HCT116 (cell line): ENCODE measurements around the gene IGSF3. TPM values are rescaled to one million over a fixed set of nuclear protein-coding genes. Genes with fewer than 3 reads are reported as not detected.

ENCODE experiments used
- ATAC-seq: fragments of 200-7000 bp; cut with Tn5 transposase; 2 replicates; pipeline ENCODE4 v1.9.1; 2020; ENCODE audit warnings: mild to moderate bottlenecking, moderate library complexity
- BruUV-seq: library from RNA; stranded (reverse); fragments of 400-500 nt; replicated peaks from 2 replicates; lab custom pipeline; 2021; lab: Mats Ljungman, UMichigan
- CTCF ChIA-PET: fragments of 300-600 bp; sonication (Branson Sonifier 250); formaldehyde crosslinking; loops from one replicate; lab custom pipeline; 2021; ENCODE audit warnings: antibody characterized with exemption; lab: Charles Lee
- POLR2A ChIA-PET: fragments of 300-600, 350-600 bp; sonication (Branson Sonifier 250); formaldehyde crosslinking; loops from one replicate; lab custom pipeline; 2021; ENCODE audit warnings: antibody characterized with exemption; lab: Charles Lee
- RAD21 ChIA-PET, 2 experiments: fragments of 300-600 bp; sonication (Branson Sonifier 250); formaldehyde crosslinking; loops; one replicate each; lab custom pipeline; 2023; ENCODE audit warnings: low total read pairs in 2 of 2; ENCODE audit not compliant: uncharacterized antibody in 2 of 2, unreplicated experiment in 2 of 2, low non-redundant PET in 1 of 2; lab: Charles Lee
- DNase-seq: peaks from one replicate; pipeline ENCODE4 v3.0.0-alpha.2; 2010; ENCODE audit warnings: low read depth, low spot score
- H2AFZ ChIP-seq: fragments of 200-600 bp; shearing (Covaris generic), sonication (generic); 2 replicates; pipeline ENCODE4 v1.6.1; 2017; ENCODE audit warnings: low read depth, mixed run types, mixed read lengths, antibody characterized with exemption, low read length; ENCODE audit not compliant: poor library complexity, severe bottlenecking
- H3K27ac ChIP-seq: 2 replicates; pipeline ENCODE4 v1.5.1; 2012; ENCODE audit warnings: low read depth, low read length
- H3K27me3 ChIP-seq: fragments of 200-600 bp; sonication (generic); 2 replicates; pipeline ENCODE4 v1.6.1; 2016; ENCODE audit warnings: mixed run types, low read length, mixed read lengths; ENCODE audit not compliant: insufficient read depth
- H3K36me3 ChIP-seq, 2 experiments: fragments of 200-500 bp in 1 of 2; fragments of 200-600 bp in 1 of 2; sonication (Bioruptor generic) in 1 of 2; sonication (generic) in 1 of 2; 2 replicates each; pipeline versions ENCODE4 v1.5.1 to v1.6.1; 2014 to 2016; ENCODE audit warnings: low read length in 2 of 2, inconsistent platforms in 1 of 2, mixed read lengths in 1 of 2, mixed run types in 1 of 2; ENCODE audit not compliant: insufficient read depth in 2 of 2, control insufficient read depth in 1 of 2
- H3K4me1 ChIP-seq, 2 experiments: fragments of 200-600 bp in 1 of 2; sonication (generic) in 1 of 2; 2 replicates each; pipeline versions ENCODE4 v1.5.1 to v1.6.1; 2012 to 2017; ENCODE audit warnings: low read length in 2 of 2, inconsistent platforms in 1 of 2, mild to moderate bottlenecking in 1 of 2, mixed read lengths in 1 of 2, mixed run types in 1 of 2, moderate library complexity in 1 of 2; ENCODE audit not compliant: insufficient read depth in 2 of 2, control insufficient read depth in 1 of 2
- H3K4me2 ChIP-seq: fragments of 200-600 bp; sonication (generic); 2 replicates; pipeline ENCODE4 v1.6.1; 2017; ENCODE audit warnings: mixed run types, low read length, mixed read lengths
- H3K4me3 ChIP-seq, 2 experiments: fragments of 200-600 bp in 1 of 2; sonication (generic) in 1 of 2; replicated peaks in 1 of 2; 2 replicates each; pipeline ENCODE4 v1.5.1; 2011 to 2016; ENCODE audit warnings: low read length in 2 of 2, control low read depth in 1 of 2, low read depth in 1 of 2, mild to moderate bottlenecking in 1 of 2, mixed read lengths in 1 of 2, mixed run types in 1 of 2
- H3K79me2 ChIP-seq: fragments of 200-600 bp; sonication (generic); 2 replicates; pipeline ENCODE4 v1.6.1; 2017; ENCODE audit warnings: mild to moderate bottlenecking, mixed run types, low read length, moderate library complexity, mixed read lengths; ENCODE audit not compliant: insufficient read depth
- H3K9ac ChIP-seq: fragments of 200-600 bp; sonication (generic); 2 replicates; pipeline ENCODE4 v1.6.1; 2016; ENCODE audit warnings: low read length, mixed read lengths
- H3K9me2 ChIP-seq: fragments of 200-600 bp; sonication (generic), shearing (Covaris generic); 2 replicates; pipeline ENCODE4 v1.6.1; 2017; ENCODE audit warnings: mixed run types, mild to moderate bottlenecking, moderate library complexity; ENCODE audit not compliant: insufficient read depth
- H3K9me3 ChIP-seq, 2 experiments: fragments of 200-500 bp in 1 of 2; fragments of 200-600 bp in 1 of 2; sonication (Bioruptor generic) in 1 of 2; sonication (generic) in 1 of 2; 2 replicates each; pipeline ENCODE4 v1.6.1; 2014 to 2017; ENCODE audit warnings: low read length in 2 of 2, mixed read lengths in 2 of 2, inconsistent platforms in 1 of 2, low read depth in 1 of 2, mild to moderate bottlenecking in 1 of 2, mixed run types in 1 of 2, moderate library complexity in 1 of 2; ENCODE audit not compliant: control insufficient read depth in 1 of 2, insufficient read depth in 1 of 2
- H4K20me1 ChIP-seq: fragments of 200-600 bp; sonication (generic), shearing (Covaris generic); 2 replicates; pipeline ENCODE4 v1.6.1; 2017; ENCODE audit warnings: mixed run types, mild to moderate bottlenecking, moderate library complexity; ENCODE audit not compliant: insufficient read depth
- ATF3 ChIP-seq: IDR thresholded peaks from 2 replicates; pipeline ENCODE4 v1.6.1; 2012
- CBX3 ChIP-seq: IDR thresholded peaks from 2 replicates; pipeline ENCODE4 v1.6.1; 2012; ENCODE audit warnings: low read depth
- CEBPB ChIP-seq: IDR thresholded peaks from 2 replicates; pipeline ENCODE4 v1.6.1; 2012; ENCODE audit warnings: low read depth
- EGR1 ChIP-seq: IDR thresholded peaks from 2 replicates; pipeline ENCODE4 v1.6.1; 2012; ENCODE audit warnings: low read depth
- ELF1 ChIP-seq: IDR thresholded peaks from 2 replicates; pipeline ENCODE4 v1.6.1; 2012; ENCODE audit warnings: low read depth, borderline replicate concordance
- EZH2 ChIP-seq: fragments of 200-600 bp; sonication (generic); IDR thresholded peaks from 2 replicates; pipeline ENCODE4 v1.6.1; 2017; ENCODE audit warnings: antibody characterized with exemption, mixed run types
- EZH2phosphoT487 ChIP-seq: fragments of 200-600 bp; IDR thresholded peaks from 2 replicates; pipeline ENCODE4 v1.6.1; 2018; ENCODE audit warnings: antibody characterized with exemption, borderline replicate concordance
- FOSL1 ChIP-seq: IDR thresholded peaks from 2 replicates; pipeline ENCODE4 v1.6.1; 2012; ENCODE audit warnings: low read depth
- JUND ChIP-seq: IDR thresholded peaks from 2 replicates; pipeline ENCODE4 v1.6.1; 2012
- MAX ChIP-seq: IDR thresholded peaks from 2 replicates; pipeline ENCODE4 v1.6.1; 2012
- POLR2A ChIP-seq: IDR thresholded peaks from 2 replicates; pipeline ENCODE4 v1.7.0; 2011; ENCODE audit warnings: borderline replicate concordance; ENCODE audit not compliant: insufficient read depth, insufficient read length; ENCODE audit errors: extremely low read depth
- POLR2AphosphoS5 ChIP-seq: IDR thresholded peaks from 2 replicates; pipeline ENCODE4 v1.6.1; 2011; ENCODE audit warnings: mild to moderate bottlenecking, low read depth, low read length, moderate library complexity
- RAD21 ChIP-seq: IDR thresholded peaks from 2 replicates; pipeline ENCODE4 v1.6.1; 2012; ENCODE audit warnings: low read depth, mild to moderate bottlenecking
- SIN3A ChIP-seq: IDR thresholded peaks from 2 replicates; pipeline ENCODE4 v1.6.1; 2012; ENCODE audit warnings: low read depth
- SRF ChIP-seq: IDR thresholded peaks from 2 replicates; pipeline ENCODE4 v1.6.1; 2012; ENCODE audit warnings: low read depth
- TCF7L2 ChIP-seq: IDR thresholded peaks from 2 replicates; pipeline ENCODE4 v1.7.0; 2011; ENCODE audit warnings: borderline replicate concordance, inconsistent platforms; ENCODE audit not compliant: insufficient read depth, insufficient read length; ENCODE audit errors: extremely low read depth
- YY1 ChIP-seq: IDR thresholded peaks from 2 replicates; pipeline ENCODE4 v1.6.1; 2011; ENCODE audit warnings: low read length, low read depth, moderate library complexity, mild to moderate bottlenecking; ENCODE audit not compliant: insufficient replicate concordance; ENCODE audit errors: extremely low read depth
- ZBTB33 ChIP-seq: IDR thresholded peaks from 2 replicates; pipeline ENCODE4 v1.6.1; 2011; ENCODE audit warnings: mild to moderate bottlenecking, low read length, moderate library complexity; ENCODE audit not compliant: insufficient replicate concordance; ENCODE audit errors: extremely low read depth
- ZFX ChIP-seq: fragments of 450-650 bp; IDR thresholded peaks from 2 replicates; pipeline ENCODE4 v1.6.1; 2017
- ZNF274 ChIP-seq: fragments of 200-500 bp; sonication (Bioruptor generic); IDR thresholded peaks from 2 replicates; pipeline ENCODE4 v1.6.1; 2014; ENCODE audit warnings: mild to moderate bottlenecking, low read depth, low read length, inconsistent platforms
- intact Hi-C: fragments of 100-400 bp; cut with micrococcal nuclease; formaldehyde crosslinking; loops from 2 replicates; pipeline ENCODE4 v1.10.0; 2022
- total RNA-seq: library from RNA; stranded (reverse); gene quantifications from one replicate; pipeline ENCODE4 v1.2.1, GENCODE V29; 2021; ENCODE audit not compliant: unreplicated experiment

The IGSF3 gene
- total RNA-seq, 1 experiment from 2014 or later: 18.6 TPM

GRCh38 chr1:116704278-116704677 lies 36.7 kb upstream of the IGSF3 start:
- no peak overlapping the region for H3K4me2 ChIP-seq
- H3K79me2 ChIP-seq: no peaks in the 10 kb centered on the region
- no peaks in the 10 kb centered on the region for H3K9me3 ChIP-seq
- H3K27me3 ChIP-seq: no peaks in the 10 kb centered on the region
- intact Hi-C loops: no loop called here
- H3K27ac ChIP-seq: no peak overlapping the region
- H3K4me3 ChIP-seq: no peak overlapping the region
- TF ChIP-seq CEBPB: no peak
- no peak for TF ChIP-seq RAD21
- no peak for TF ChIP-seq EGR1
- no peak for TF ChIP-seq POLR2A
- no peak for TF ChIP-seq ZFX
- no peak for TF ChIP-seq ZBTB33
- TF ChIP-seq YY1: no peak
- H3K9me2 ChIP-seq: 0 out of 2 replicates have a peak, but pooled peaks cover 4% of the 10 kb centered on the region
- no peak for ATAC-seq
- ChIA-PET RAD21 (no interaction called here), POLR2A (no interaction called here), CTCF (no interaction called here)
- H4K20me1 ChIP-seq: no peaks in the 10 kb centered on the region
- no peak for DNase-seq
- H2AFZ ChIP-seq: no peak overlapping the region
- no peaks in the 10 kb centered on the region for H3K36me3 ChIP-seq
- no TSS peak for BruUV-seq
- no peaks in the 10 kb centered on the region for H3K4me1 ChIP-seq
- no peak overlapping the region for H3K9ac ChIP-seq

- intact Hi-C loops: no loop called here
- TF ChIP-seq YY1: no peak
- no peak for TF ChIP-seq TCF7L2
- TF ChIP-seq ATF3: no peak
- TF ChIP-seq EZH2phosphoT487: no peak
- TF ChIP-seq ELF1: no peak
- no peak for TF ChIP-seq JUND
- TF ChIP-seq POLR2AphosphoS5: no peak
- TF ChIP-seq ZNF274: no peak
- no peak for TF ChIP-seq EZH2
- TF ChIP-seq FOSL1: no peak
- no peak for TF ChIP-seq CBX3
- no peak for TF ChIP-seq SRF
- no peak for TF ChIP-seq SIN3A
- TF ChIP-seq MAX: no peak
- TF ChIP-seq ZBTB33: no peak
Observed at GRCh38 chr1:116699605-116700004, 32.1 kb upstream of the IGSF3 start.

More at GRCh38 chr1:116699605-116700004, 32.1 kb upstream of the IGSF3 start:
- Histone ChIP-seq H2AFZ (no peak overlapping the region), H3K79me2 (no peaks in the 10 kb centered on the region), H3K4me3 (no peak overlapping the region), H3K36me3 (no peaks in the 10 kb centered on the region), H4K20me1 (no peaks in the 10 kb centered on the region), H3K9ac (no peak overlapping the region), H3K4me2 (no peak overlapping the region), H3K9me2 (0 out of 2 replicates have a peak, but pooled peaks cover 4% of the 10 kb centered on the region), H3K4me1 (peaks cover 4% of the 10 kb centered on the region in 2 experiments; a peak in 2 of 4 replicates), H3K27me3 (no peaks in the 10 kb centered on the region), H3K9me3 (no peaks in the 10 kb centered on the region), H3K27ac (no peak overlapping the region)
- no TSS peak for BruUV-seq
- POLR2A ChIA-PET: no interaction called here
- CTCF ChIA-PET: no interaction called here
- no peak for DNase-seq
- RAD21 ChIA-PET: no interaction called here
- no peak for ATAC-seq
